ENCODE data around the gene SLC25A26. TPM values are rescaled to one million over a fixed set of nuclear protein-coding genes. Genes with fewer than 3 reads are reported as not detected.
"Not testable (repeated sequence)": the region's sequence is repeated elsewhere in the genome, so short reads cannot be mapped to it uniquely, and the experiment has no call there.

The SLC25A26 gene
- total RNA-seq, 1 donor from 2014 or later, result 18.9 TPM

DNA sequence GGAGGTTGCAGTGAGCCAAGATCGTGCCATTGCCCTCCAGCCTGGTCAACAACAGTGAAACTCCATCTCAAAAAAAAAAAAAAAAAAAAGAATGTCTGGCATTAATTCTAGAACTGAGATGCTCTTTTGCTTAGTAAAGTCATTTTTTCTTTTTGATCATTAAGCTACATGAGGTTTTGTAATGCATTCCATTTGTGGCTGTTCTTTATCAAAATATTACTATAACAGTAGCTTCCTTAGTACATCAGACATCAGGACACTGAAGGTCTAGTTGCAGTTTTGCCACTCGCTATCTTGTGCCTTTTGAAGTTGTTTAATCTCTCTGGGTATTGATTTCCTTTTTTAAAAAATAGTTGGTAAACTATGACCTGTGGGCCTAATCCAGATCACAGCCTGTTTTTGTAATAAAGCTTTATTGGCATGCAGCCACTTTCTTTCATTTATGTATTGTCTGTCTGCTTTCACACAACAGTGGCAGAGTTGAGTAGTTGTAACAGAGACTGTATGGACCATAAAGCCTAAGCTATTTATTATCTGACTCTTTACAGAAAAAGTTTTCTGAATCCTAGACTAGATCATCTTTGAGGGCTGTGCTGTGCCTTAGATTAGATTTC lies 76.6 kb downstream of the SLC25A26 start:
- Mint-ChIP-seq H3K4me1 (ENCODE audit: unreplicated experiment) (no peaks in the 10 kb centered on the region), H3K4me3 (ENCODE audit: unreplicated experiment) (no peak overlapping the region), H3K36me3 (ENCODE audit: low read depth, unreplicated experiment) (no peaks in the 10 kb centered on the region), H3K27me3 (ENCODE audit: unreplicated experiment) (no peaks in the 10 kb centered on the region), H3K27ac (ENCODE audit: unreplicated experiment) (no peak overlapping the region), H3K9me3 (ENCODE audit: unreplicated experiment) (no peaks in the 10 kb centered on the region)
- TF ChIP-seq, protein P1, sequence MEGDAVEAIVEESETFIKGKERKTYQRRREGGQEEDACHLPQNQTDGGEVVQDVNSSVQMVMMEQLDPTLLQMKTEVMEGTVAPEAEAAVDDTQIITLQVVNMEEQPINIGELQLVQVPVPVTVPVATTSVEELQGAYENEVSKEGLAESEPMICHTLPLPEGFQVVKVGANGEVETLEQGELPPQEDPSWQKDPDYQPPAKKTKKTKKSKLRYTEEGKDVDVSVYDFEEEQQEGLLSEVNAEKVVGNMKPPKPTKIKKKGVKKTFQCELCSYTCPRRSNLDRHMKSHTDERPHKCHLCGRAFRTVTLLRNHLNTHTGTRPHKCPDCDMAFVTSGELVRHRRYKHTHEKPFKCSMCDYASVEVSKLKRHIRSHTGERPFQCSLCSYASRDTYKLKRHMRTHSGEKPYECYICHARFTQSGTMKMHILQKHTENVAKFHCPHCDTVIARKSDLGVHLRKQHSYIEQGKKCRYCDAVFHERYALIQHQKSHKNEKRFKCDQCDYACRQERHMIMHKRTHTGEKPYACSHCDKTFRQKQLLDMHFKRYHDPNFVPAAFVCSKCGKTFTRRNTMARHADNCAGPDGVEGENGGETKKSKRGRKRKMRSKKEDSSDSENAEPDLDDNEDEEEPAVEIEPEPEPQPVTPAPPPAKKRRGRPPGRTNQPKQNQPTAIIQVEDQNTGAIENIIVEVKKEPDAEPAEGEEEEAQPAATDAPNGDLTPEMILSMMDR (IDR thresholded peaks at IDR 0.05; ENCODE audit: unreplicated experiment), result no peak
- DNase-seq (ENCODE audit: low spot score), result no peak

DNA sequence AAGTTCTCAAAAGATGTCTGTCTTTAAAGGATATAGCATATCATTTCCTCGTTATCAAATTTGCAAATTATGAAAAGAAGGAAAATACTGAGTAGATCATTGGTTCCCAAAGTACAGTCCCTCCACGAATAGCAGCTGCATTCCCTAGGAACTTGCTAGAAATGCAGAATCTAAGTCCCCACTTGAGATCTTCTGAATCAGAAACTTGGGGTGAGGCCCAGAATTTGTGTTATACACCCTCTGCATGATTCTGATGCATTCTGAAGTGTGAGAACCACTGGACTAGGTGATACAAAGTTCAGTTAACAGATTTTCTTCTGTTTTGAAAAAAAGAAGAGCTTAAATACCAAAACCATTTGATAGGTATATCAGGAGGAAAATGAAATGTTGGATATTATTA lies 77.1 kb downstream of the SLC25A26 start:
- Mint-ChIP-seq H3K4me3 (ENCODE audit: unreplicated experiment) (no peak overlapping the region), H3K27ac (ENCODE audit: unreplicated experiment) (no peak overlapping the region), H3K4me1 (ENCODE audit: unreplicated experiment) (no peaks in the 10 kb centered on the region), H3K9me3 (ENCODE audit: unreplicated experiment) (no peaks in the 10 kb centered on the region), H3K36me3 (ENCODE audit: low read depth, unreplicated experiment) (no peaks in the 10 kb centered on the region), H3K27me3 (ENCODE audit: unreplicated experiment) (no peaks in the 10 kb centered on the region)
- TF ChIP-seq, protein P1 (IDR thresholded peaks at IDR 0.05; ENCODE audit: unreplicated experiment), result no peak
- no peak for DNase-seq (ENCODE audit: low spot score)

DNA sequence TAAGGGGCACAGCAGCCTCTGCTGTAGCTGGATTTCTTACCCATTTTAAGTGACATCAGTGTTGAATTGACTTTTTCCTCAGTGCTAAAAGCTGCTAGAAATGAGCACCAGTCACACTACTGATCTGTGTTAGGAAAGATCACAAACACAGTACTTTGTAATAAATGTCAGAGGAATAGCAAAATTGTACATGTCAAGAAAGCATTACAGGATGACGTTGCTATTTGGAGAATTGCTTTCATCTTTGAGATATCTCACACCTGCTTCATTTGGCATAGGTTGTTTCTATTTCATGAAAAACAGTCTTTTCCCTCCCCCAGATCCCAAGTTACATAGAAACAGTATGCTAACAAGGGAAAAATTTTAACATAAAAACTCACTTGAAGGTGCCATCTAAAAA lies 77.8 kb downstream of the SLC25A26 start:
- DNase-seq (ENCODE audit: low spot score), result no peak
- no peaks in the 10 kb centered on the region for H3K9me3 Mint-ChIP-seq (ENCODE audit: unreplicated experiment)
- no peaks in the 10 kb centered on the region for H3K4me1 Mint-ChIP-seq (ENCODE audit: unreplicated experiment)
- no peak overlapping the region for H3K4me3 Mint-ChIP-seq (ENCODE audit: unreplicated experiment)
- H3K27ac Mint-ChIP-seq (ENCODE audit: unreplicated experiment), result no peak overlapping the region
- no peaks in the 10 kb centered on the region for H3K36me3 Mint-ChIP-seq (ENCODE audit: low read depth, unreplicated experiment)
- TF ChIP-seq, protein P1 (IDR thresholded peaks at IDR 0.05; ENCODE audit: unreplicated experiment), result no peak
- H3K27me3 Mint-ChIP-seq (ENCODE audit: unreplicated experiment), result no peaks in the 10 kb centered on the region

DNA sequence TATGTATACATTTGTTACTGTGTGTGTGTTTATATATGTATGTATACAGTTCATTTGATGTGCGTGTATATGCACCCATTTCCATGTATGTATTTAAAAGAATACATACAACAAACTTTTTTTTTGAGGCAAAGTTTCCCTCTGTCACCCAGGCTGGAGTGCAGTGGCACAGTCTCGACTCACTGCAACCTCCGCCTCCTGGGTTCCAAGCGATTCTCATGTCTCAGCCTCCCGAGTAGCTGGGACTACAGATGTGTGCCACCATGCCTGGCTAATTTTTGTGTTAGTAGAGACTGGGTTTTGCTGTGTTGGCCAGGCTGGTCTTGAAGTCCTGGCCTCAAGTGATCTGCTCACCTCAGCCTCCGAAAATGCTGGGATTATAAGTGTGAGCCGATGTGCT lies 78.3 kb downstream of the SLC25A26 start:
- not testable (repeated sequence) for H3K4me3 Mint-ChIP-seq (ENCODE audit: unreplicated experiment); H3K36me3 Mint-ChIP-seq (ENCODE audit: low read depth, unreplicated experiment); H3K27ac Mint-ChIP-seq (ENCODE audit: unreplicated experiment); H3K9me3 Mint-ChIP-seq (ENCODE audit: unreplicated experiment); H3K4me1 Mint-ChIP-seq (ENCODE audit: unreplicated experiment); DNase-seq (ENCODE audit: low spot score); H3K27me3 Mint-ChIP-seq (ENCODE audit: unreplicated experiment)

DNA sequence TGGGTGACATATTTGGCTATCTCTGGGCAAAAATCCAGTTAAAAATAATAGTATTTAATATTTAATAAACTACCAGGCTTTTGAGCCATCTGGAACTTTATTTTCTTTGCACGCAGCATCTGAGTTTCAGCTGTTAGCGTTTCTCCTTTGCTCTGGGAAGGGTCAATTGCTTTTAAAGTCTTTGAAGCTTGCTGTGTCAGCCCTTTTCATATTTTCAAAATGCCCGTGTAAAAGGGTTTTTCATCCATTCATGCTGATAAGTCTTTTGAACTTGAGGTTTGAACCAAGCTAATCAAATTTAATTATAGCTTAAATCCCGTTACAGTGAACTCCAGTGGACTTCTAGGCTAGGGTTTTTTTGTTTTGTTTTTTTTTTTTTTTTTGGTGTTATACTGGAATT lies 79.1 kb downstream of the SLC25A26 start:
- H3K4me3 Mint-ChIP-seq (ENCODE audit: unreplicated experiment), result no peak overlapping the region
- no peak for DNase-seq (ENCODE audit: low spot score)
- no peak overlapping the region for H3K27ac Mint-ChIP-seq (ENCODE audit: unreplicated experiment)
- no peaks in the 10 kb centered on the region for H3K4me1 Mint-ChIP-seq (ENCODE audit: unreplicated experiment)
- H3K27me3 Mint-ChIP-seq (ENCODE audit: unreplicated experiment), result no peaks in the 10 kb centered on the region
- TF ChIP-seq, protein P1 (IDR thresholded peaks at IDR 0.05; ENCODE audit: unreplicated experiment), result no peak
- H3K9me3 Mint-ChIP-seq (ENCODE audit: unreplicated experiment), result no peaks in the 10 kb centered on the region
- H3K36me3 Mint-ChIP-seq (ENCODE audit: low read depth, unreplicated experiment), result no peaks in the 10 kb centered on the region

All from endothelial cell (in vitro differentiated cells).